A549 (cell line): Measurements from ENCODE around the gene LRIT3.

Source experiments
- CTCF ChIP-seq: fragments of >200 bp; sonication (Bioruptor Twin); formaldehyde crosslinking; IDR thresholded peaks from 3 replicates; pipeline ENCODE4 v1.5.1; 2016
- PBX3 ChIP-seq: IDR thresholded peaks from 2 replicates; pipeline ENCODE4 v1.6.1; 2012
- POLR2A ChIP-seq: IDR thresholded peaks from 2 replicates; pipeline ENCODE4 v1.6.1; 2012; ENCODE audit warnings: mild to moderate bottlenecking, low read length
- RAD21 ChIP-seq, 2 experiments: fragments of >200 bp in 1 of 2; sonication (Bioruptor Twin) in 1 of 2; formaldehyde crosslinking in 1 of 2; IDR thresholded peaks in 1 of 2; conservative IDR thresholded peaks in 1 of 2; 2 replicates in 1 of 2; 3 replicates in 1 of 2; pipeline ENCODE4 v1.6.1; 2012 to 2018; ENCODE audit warnings: inconsistent platforms in 1 of 2

GRCh38 chr4:109912706-109913595 is 65.0 kb downstream of the LRIT3 start, which contains the start of gene EGF:
- no peak for TF ChIP-seq CTCF
- no peak for TF ChIP-seq RAD21 (conservative IDR thresholded peaks at IDR 0.05 in 1 of 2, IDR thresholded peaks at IDR 0.05 in 1 of 2)
- no peak for TF ChIP-seq POLR2A
- TF ChIP-seq PBX3: no peak
